Stimulated activated CD4-positive, alpha-beta T cell treated with anti-CD3 and anti-CD28 coated beads, Interleukin-2, amount 100 ng/mL, for 24 hours (primary cell): Measurements from ENCODE around the gene ACTN1.

ENCODE experiments used
- DNase-seq, 2 donors: peaks; one replicate each; pipeline ENCODE4 v3.0.0-alpha.2; 2020

The ACTN1 gene

DNA sequence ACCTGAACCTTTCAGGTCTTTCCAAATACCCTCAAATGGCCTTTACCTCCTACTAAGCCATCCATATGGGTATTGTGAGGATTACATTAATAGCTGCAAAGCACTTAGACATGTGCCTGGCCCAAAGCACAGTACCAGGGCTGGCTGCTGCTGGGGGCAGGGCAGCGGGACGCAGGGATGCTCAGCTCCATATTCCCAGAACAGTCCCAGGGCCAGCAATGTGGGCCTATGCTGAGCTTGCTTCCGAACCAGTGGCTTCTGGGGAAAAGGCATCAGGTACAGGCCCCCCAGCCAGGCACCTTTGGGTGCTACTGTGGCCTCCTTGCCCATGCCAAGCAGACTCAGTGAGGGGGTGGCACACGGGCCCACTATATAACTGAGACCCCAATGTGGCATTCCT, 10.4 kb downstream of the ACTN1 start:
- DNase-seq: no peak

DNA sequence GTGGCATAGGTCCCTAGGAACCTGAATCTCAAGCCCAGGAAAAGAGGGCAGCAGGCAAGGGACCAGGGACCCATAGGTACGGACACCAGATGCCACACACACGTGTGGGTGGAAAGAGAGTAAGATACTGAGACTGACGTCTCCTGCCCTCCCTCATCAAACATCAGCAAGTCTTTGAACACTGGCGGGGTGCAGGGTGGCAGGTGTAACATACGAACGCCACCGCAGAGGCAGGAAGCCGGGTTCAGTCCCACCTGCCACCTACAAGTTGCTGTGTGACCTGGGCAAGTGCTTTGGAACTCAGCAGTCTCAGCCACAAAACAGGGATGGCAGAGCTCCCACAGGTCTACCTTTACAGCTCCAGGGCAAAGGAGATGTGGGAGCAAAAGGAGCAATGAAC, 11.1 kb downstream of the ACTN1 start:
- DNase-seq: peak; percentile 43 to 45

DNA sequence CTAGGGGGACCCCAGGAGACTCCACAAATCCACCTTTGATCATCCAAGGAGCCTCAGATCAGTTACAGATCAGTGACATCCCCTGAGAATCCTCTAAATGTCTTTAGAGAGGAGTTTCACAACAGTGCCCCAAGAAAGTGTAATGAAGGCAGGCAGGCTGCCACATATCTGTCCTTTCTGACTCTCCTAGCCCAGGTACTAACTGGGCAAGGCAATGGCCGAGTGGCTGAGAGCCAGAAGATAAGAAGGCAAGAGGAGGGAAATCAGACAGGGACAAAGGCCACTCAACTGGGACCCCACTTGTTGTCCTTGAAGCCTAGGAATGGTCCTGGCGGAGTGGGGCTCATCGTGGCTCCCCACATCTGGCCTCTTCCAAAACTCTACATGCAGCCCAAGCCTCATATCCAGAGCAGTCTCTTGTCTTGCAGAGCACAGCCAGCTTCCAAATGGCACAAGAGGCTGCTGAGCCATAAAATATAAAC, 11.6 kb downstream of the ACTN1 start:
- DNase-seq: no peak

DNA sequence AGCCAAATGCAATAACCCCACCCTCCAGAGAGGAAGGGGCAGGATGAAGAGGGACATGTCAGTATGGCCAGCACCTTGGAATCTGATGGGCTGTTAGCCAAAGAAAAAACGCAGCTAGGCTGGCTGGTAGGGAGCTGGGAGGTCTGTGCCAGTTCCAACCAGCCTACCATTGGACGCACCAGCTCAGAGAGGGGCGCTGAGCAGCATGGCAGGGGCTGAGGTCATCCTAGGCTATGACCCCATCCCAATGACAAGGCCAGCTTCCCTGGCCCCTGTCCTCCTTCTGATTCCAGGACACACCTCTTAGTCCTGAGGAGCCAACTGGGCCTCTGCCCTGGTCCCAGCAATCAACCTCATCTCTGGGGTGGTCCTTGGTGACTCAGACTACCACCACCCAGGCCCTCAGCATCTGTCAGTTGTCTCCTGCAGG, 12.2 kb downstream of the ACTN1 start:
- DNase-seq: no peak

DNA sequence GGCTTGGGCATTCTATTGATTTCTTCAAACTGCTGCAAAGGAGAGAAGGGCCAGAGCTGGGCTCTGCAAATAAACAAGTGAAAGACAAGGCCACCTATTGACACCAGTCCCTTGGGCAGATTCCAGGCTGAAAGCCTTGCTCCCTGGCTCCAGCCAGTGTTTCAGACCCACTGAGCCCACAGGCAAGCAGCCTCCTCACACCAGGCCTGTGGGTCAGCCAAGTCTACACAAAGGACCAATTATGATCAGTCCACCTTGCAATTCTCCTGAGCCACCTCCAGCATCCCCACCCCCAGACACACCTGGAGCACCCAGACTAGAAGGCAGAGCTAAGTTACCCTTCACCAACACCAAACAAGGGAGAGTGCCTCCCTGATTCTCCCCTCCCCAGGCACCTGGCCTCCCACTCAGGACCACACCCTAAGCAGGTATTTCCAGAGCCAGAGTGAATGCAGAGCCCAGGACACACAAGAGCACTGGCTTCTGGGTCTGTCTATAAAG, 13.8 kb downstream of the ACTN1 start:
- no peak for DNase-seq

DNA sequence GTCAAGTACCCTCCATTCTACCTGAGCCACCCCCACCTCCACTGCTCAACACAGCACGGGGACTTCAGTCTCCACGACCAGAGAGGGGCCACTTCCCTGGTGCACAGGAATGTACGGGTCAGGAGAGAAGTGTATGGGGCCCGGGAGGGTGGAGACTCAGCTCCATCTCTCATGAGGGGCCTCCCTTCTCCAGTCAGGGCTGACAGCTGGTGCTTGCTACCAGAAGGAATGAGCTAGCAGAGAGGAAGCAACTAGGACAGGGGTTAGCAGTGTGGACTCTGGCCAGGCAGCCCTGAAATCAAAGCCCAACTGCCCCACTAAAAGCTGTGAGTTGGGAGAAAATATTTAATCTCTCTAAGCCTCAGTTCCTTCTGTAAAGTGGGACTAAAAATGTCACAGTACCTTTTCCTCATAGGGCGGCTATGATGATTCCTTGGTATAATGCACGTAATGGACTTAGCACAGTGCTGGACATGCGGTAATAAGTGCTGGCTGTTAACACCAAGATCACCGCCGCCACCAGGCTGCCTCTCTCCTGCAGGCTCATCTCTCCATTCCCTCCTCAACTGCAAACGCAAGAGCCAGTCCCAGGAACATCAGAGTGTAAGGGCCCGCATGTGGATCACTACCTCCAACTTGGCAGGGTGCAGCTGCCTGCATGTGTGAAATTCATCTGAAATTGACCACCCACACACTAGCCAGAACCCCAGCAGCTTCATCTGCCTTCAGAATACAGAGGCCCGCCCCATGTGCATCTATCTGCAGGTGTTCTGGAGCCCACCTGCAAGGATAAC, 14.6 kb downstream of the ACTN1 start:
- DNase-seq: no peak

DNA sequence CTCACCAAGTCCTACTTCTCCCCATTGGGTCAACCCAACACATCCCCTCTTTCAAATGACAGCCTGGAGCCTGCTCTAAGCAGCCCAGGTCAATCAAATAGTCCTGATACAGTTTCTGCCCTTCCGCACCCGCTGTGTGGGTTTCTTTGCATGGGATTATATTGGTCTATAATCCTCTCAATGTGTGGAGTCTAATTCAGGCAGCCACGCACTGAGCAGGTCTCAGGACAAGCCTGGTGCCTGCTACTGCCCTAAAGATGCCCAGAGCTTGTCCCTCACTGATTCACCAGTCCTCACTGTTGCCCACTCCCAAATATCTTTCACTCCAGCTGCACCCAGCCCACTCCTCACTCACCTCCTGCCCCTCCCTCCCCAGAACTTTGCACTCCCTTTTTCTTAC, 16.4 kb downstream of the ACTN1 start:
- DNase-seq: no peak

DNA sequence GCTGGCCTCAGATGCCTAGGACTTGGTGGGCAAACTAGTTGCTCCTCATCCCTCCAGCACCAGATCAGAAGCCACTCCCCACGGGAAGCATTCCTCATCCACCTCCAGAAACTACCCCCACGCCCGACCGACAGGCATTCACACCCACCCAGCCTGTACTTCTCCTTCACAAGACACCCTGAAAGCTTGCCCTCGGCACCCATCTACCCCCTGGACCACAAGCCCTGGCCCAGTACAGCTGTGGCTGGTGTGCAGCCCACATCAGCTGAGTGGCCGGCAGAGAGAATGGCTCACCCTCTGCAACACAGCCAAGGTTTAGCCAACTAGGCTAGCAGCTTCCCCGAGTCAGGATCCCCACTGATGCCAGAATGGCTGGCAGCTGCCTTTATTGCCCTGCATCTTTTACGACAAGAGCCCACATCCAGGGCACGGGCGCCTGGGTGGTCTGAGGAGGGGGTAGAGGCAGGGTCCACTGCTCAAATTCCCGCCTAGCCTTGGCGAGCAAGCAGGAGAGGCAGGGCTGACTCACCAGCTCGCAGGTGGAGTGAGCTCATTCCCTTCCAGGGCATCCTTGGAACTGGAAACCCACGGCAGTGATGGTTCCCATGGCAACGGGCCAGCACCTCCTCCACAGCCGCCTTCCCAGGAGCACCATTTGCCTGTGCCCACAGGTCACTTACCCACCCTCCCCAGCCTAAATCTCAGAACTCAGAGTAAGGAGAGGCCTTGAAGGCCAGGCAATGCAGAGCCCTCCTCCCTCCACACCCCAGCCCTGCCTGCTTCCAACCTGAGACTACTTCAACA, 17.1 kb downstream of the ACTN1 start:
- DNase-seq: no peak

DNA sequence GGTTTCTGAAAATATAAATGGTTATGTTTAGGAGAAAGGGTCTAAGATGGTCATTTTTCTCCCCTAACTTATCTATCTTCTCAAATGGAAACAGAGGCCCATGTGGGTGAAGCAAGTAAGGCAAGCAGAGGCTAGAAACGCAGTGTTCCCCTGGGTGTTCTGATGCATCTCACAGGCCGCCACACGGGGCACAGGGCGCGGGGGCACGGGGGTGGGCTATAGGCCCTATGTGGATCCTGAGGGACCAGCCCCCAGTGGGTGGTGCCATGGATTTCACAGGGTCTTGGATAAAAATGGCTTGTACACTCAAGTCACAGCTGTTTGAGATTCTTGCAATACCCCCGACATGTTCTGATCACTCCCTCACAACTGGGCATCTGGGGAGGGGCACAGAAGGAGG, 17.7 kb downstream of the ACTN1 start:
- DNase-seq: no peak

DNA sequence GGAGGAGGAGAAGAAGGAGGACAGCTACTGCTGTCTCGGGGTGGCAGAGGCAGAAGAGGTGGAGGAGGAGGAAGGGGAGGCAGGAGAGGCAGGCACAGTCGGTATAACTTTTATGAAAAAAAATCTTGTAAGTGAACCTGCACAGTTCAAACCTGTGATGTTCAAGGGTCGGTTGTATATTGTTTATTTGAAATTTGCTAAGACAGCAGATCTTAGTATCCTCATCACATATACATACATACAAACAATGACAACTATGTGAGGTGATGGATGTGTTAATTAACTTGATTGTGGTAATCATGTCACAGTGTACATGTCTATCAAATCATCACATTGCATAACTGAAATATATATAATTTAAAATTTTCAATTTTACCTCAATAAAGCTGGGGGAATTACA, 19.0 kb downstream of the ACTN1 start:
- no peak for DNase-seq

DNA sequence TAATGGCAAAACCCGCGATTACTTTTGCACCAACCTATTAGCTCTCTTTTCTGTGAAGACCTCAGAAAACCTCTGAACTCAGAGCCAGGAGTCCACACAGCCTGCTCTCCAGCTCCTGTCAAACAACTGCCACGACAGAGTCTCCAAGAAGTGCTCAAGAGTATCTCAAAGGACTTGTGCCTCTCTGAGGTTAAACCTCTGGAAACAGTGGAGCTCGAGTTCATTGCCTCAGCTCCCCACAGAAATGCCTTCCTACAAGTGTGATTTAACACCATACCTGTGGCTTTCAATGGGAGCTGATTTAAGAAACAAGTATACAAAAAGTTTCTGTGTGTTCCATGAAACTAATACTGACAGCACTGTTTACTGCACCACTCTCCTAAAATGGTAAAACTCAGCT, 20.1 kb downstream of the ACTN1 start:
- no peak for DNase-seq

DNA sequence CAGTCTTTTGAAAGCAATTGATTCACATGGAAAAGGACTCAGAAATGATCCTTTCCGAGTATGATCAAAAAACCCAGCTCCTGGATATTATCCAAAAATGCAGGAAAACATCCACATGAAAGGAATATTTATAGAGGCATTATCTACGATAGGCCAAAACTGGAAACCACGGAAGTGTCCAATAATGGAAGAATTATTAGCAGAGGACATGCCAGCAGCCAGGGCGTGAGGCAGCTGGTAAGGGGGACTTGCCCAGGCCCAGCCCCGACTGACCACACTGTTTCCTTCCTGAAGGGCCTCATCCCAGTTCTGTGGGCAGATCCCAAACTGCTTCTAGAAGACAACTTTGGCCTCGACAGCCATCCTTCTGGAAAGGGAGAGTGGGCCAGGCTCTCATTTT, 20.5 kb downstream of the ACTN1 start:
- no peak for DNase-seq

DNA sequence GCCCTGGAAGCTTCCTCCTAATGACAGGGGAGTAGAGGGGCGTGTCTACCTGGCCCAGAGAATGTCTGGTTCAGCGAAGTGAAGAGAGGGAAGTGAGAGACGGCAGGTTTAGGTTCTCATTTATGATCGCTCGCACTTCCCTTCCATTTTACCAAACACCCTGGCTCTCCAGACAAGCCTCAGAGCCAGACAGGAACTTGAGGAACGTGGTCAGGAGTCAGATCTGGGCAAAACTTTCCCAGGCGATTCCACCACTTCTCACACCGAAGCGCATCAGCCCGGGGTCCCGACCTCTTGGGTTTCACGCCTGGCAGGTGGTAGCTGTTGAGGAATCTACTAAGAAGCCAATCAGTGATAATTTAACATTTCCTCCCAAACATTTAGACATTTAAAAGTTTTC, 21.3 kb downstream of the ACTN1 start:
- no peak for DNase-seq

DNA sequence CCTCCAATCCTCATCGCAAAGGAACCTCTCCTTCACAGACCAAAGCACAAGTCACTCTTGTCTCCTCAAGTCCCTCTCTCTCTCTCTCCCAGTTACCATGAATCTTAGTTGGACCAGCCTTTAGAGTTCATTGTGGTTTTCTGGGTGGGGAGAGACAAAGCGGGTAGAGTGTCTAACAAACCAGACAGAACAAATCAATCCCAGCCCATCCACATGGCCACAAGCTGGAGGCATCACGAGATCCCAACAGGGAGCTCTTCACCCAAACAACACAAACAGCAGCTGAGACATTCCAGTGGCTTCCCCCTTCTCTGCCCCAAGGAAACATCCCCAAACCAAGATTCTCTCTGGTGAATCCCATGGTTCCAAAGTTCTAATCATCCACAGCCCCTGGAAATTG, 22.4 kb downstream of the ACTN1 start:
- no peak for DNase-seq

DNA sequence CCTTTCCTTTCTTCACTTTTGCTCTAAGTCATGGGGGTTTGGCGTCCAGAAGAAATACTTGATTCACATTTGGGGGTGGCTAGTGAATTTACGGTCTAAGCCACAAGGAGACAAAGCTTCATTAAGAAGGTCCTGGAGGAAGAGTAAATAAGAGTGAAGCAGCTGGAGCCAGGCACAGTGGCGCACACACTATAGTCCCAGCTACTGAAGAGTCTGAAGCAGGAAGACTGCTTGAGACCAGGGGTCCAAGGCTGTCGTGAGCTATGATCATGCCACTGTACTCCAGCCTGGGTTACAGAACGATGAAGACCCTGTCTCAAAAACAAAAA, 23.3 kb downstream of the ACTN1 start:
- no peak for DNase-seq

DNA sequence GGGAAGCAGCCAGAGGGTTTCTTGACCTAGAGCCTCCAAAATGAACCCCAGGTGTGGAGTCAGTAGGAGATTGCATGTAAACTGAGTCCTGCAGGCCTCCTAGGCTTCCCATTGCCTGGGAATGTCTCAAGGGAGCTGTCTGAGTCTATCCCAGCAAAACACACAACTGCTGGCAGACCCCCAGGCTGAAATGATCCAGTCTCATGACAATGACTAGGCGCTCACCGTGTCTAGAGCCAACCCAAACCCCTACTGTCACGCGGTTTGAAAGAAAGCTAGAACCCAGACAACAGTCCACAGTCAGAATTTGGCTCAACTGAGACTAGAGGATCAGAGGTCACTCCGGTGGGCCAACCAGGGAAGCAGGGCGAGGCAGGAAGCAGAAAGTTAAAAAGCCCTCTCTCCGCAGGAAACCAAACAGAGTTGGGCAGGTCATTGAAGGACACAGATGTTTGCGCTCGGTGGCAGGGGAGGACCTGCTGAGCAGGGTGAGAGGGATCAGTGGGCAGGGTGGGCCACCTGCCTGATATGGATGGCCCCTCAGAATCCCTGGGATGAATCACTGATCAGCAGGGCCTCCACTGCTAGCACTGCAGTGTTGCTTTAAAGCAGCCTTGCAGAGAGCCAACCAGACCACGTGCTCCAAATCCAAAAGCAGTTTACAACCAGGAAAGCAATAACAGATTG, 23.8 kb downstream of the ACTN1 start:
- DNase-seq: no peak

DNA sequence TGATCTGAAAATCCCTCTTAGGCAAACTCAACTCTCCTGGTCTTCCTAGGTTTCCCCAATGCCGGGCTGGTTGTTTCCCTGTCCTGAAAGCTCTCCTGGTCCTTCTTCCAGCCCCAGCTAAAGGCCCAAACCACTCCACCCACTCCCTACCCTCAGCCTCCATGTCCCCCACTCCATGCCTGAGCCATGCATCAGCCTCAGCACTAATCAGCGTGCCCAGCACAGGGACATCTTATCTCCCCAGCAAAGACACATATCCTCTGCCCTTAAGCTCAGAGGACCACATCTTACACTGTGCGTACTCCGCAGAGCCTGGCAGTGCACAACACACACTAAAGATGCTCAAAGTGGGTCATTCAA, 25.9 kb downstream of the ACTN1 start:
- no peak for DNase-seq

DNA sequence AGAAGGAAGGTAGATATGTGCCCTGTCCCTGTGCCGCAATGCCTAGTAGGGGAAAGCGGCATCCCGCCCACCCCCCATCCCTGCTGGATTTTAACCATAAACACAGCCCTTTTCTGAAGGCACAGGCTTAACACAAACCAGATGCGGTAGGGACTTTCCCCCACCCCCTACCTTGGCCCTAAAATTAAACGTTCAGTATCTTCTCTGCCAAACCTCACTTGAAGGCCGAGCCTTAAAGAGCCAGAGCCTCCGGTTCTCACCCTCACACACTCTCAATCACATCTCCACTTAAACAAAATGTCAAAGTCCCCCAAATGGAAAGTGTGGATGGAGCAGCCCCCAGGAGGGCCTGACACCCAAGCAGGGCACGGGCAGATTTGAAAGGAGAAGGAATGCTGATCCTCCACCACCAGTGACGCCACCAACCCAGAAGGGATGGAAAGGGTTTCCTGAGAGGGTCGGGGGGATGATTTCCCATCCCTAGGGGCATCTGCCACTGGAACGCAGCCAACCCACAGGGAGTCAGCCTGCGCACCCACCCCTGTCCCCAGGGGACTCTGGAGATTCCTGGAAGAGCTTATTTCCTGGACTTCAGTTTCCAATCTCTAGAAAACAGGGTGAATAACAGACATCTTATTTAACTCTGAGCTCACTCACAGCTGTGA, 26.4 kb downstream of the ACTN1 start:
- no peak for DNase-seq

DNA sequence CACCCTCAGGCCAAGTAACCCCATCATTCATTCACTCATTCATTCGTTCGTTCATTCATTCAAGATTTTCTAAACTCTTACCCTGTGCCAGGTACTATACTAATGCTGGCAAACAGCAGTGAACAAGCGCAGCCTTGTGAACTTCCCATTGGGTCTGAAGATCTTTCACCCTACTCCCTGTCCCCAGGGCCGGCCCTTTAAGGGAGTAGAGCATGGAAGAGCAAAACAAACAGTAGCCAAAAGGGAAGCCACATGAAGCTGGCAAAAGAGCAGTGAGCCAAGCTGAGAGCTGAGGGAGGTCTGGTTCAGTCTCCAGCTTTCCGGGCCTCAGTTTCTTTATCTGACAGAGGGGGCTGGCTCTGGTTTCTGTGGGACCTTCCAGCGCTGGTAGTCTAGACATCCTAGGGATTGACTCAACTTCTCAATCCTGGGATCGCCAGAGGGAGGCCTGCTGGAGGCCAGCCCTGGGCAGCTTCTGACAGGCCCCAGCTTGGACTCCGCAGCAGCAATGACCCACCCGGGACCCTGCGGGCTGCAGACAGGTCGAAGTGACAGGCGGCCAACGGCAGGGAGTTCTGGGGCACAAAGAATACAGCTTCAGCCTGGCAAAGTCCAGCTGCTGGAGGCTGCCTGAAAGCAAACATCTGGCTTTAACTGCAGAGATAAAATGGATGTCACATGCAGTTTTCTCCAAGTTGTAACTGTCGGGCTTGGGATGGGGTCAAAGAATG, 27.1 kb downstream of the ACTN1 start:
- DNase-seq: no peak

DNA sequence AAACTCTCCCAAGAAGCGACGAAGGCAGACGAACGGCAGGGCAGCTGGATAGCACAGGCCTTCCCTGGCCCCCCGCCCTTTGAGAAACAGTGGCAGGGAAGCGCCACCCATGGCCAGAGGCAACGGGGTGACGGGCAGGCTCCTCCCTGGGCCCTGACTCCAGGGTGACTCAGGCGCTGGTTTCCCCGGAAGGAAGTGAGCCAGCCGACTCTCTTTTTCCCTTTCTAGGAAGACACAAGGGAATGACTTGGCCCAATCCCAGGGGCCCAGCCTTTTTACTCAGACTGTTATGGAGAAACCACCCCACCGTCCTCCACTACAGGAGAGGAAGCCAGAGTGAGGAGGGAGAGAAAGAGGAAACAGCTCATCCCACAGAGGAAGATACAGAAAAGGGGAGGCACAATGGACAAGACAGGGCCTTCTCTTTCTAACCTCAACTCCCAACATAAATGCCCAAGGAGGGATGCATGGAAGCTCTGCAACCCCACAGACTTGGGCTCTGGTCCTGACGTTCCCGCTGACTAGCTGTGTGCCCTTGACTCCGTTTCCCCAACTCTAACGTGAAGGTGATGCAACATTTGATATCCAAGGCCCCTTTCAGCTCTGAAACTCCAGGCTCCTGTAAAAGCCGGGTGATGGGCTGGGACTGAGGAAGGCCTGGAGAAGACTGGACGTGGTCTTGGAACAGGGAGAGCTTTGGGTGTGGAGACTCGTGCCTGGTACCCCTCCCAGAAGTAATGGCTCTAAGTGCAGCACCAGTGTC, 27.9 kb downstream of the ACTN1 start:
- DNase-seq: no peak

DNA sequence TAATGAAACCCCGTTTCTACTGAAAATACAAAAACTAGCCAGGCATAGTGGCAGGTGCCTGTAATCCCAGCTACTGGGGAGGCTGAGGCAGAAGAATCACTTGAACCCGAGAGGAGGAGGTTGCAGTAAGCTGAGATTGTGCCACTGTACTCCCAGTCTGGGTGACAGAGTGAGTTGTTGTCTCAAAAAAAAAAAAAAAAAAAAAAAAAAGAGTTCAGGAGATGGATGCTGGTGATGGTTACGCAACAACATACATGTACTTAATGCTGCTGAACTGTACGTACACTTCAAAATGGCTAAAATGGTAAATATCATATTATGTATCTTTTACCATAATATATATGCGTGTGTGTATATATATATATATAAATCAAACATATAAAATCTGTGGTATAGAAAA, 29.0 kb downstream of the ACTN1 start:
- DNase-seq: no peak

DNA sequence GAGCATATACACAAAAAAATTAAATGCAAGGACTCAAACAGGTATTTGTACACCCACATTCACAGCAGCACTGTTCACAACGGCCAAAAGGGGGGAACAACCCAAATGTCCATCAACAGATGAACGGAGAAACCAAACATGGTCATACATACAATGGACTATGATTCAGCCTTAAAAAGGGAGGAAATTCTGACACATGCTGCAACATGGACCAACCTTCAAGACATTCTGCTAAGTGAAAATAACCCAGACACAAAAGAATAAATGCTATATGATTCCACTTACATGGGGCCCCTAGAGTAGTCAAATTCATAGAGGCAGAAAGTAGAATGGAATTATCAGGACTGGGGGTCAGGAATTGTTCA, 29.5 kb downstream of the ACTN1 start:
- DNase-seq: no peak
